ENCODE measurements around the gene FAM89B.

GRCh38 chr11:65524014-65524740 is 48.2 kb upstream of the FAM89B start:
- TF ChIP-seq CTCF (conservative IDR thresholded peaks at IDR 0.05 in 1 of 2, IDR thresholded peaks at IDR 0.05 in 1 of 2; ENCODE audit: extremely low read depth in 1 of 2, insufficient read depth in 1 of 2, low read depth in 1 of 2, low read length in 2 of 2), result no peak
- TF ChIP-seq EZH2 (IDR thresholded peaks at IDR 0.05; ENCODE audit: borderline replicate concordance, low read length), result no peak

Measured in mammary epithelial cell (primary cell).